GM23248 (cell line): Measurements from ENCODE around the gene AKT1S1. TPM values are rescaled to one million over a fixed set of nuclear protein-coding genes. Genes with fewer than 3 reads are reported as not detected.

Experiments
- DNase-seq: peaks from one replicate; pipeline ENCODE4 v3.0.0-alpha.2; 2015
- H2AFZ ChIP-seq: fragments of 200-600 bp; sonication (generic); 2 replicates; pipeline ENCODE4 v1.6.1; 2016; ENCODE audit warnings: antibody characterized with exemption
- H3F3A ChIP-seq: fragments of 200-600 bp; sonication (generic); 2 replicates; pipeline ENCODE4 v1.6.1; 2016; ENCODE audit warnings: mild to moderate bottlenecking, antibody characterized with exemption, mixed run types; ENCODE audit not compliant: insufficient read depth
- H3K27ac ChIP-seq: fragments of 200-600 bp; sonication (generic); 2 replicates; pipeline ENCODE4 v1.5.1; 2016; ENCODE audit warnings: mild to moderate bottlenecking
- H3K27me3 ChIP-seq: fragments of 200-600 bp; sonication (generic); replicated peaks from 2 replicates; pipeline ENCODE4 v1.6.1; 2016; ENCODE audit warnings: mild to moderate bottlenecking; ENCODE audit not compliant: insufficient read depth
- H3K36me3 ChIP-seq: fragments of 200-600 bp; sonication (generic); 2 replicates; pipeline ENCODE4 v1.6.1; 2016; ENCODE audit warnings: low read depth, mild to moderate bottlenecking
- H3K4me1 ChIP-seq: fragments of 200-600 bp; sonication (generic); 2 replicates; pipeline ENCODE4 v1.6.1; 2016; ENCODE audit warnings: mild to moderate bottlenecking; ENCODE audit not compliant: insufficient read depth
- H3K4me2 ChIP-seq: fragments of 200-600 bp; sonication (generic); one replicate; pipeline ENCODE4 v1.6.1; 2016; ENCODE audit warnings: mild to moderate bottlenecking; ENCODE audit not compliant: unreplicated experiment
- H3K4me3 ChIP-seq: fragments of 200-600 bp; sonication (generic); 2 replicates; pipeline ENCODE4 v1.5.1; 2016; ENCODE audit warnings: mild to moderate bottlenecking
- H3K79me2 ChIP-seq: fragments of 200-600 bp; sonication (generic); 2 replicates; pipeline ENCODE4 v1.6.1; 2016; ENCODE audit warnings: mild to moderate bottlenecking; ENCODE audit not compliant: insufficient read depth
- H3K9ac ChIP-seq: fragments of 200-600 bp; sonication (generic); 2 replicates; pipeline ENCODE4 v1.6.1; 2016; ENCODE audit warnings: mild to moderate bottlenecking
- H3K9me2 ChIP-seq: fragments of 200-600 bp; sonication (generic); 2 replicates; pipeline ENCODE4 v1.6.1; 2016; ENCODE audit warnings: mixed run types, mild to moderate bottlenecking, moderate library complexity; ENCODE audit not compliant: insufficient read depth
- H3K9me3 ChIP-seq: fragments of 200-600 bp; sonication (generic); one replicate; pipeline ENCODE4 v1.6.1; 2017; ENCODE audit warnings: low read depth
- H4K20me1 ChIP-seq: fragments of 200-600 bp; sonication (generic); 2 replicates; pipeline ENCODE4 v1.6.0; 2016; ENCODE audit not compliant: insufficient read depth
- EZH2 ChIP-seq: fragments of 200-600 bp; sonication (generic); IDR thresholded peaks from 2 replicates; pipeline ENCODE4 v1.6.1; 2018; ENCODE audit warnings: antibody characterized with exemption, mild to moderate bottlenecking; ENCODE audit not compliant: insufficient read depth, poor library complexity, severe bottlenecking
- EZH2phosphoT487 ChIP-seq: fragments of 200-600 bp; sonication (generic); IDR thresholded peaks from 2 replicates; pipeline ENCODE4 v1.6.1; 2018; ENCODE audit warnings: antibody characterized with exemption, moderate library complexity, mild to moderate bottlenecking, low read depth; ENCODE audit not compliant: insufficient read depth
- WGBS, 2 experiments: methylation state at CpG; one replicate each; pipeline ENCODE4 v1.1.6; 2015 to 2017; ENCODE audit warnings: low lambda C conversion rate in 2 of 2, low coverage in 1 of 2; ENCODE audit errors: missing lambda C conversion rate in 2 of 2; 5-methylcytosine and 5-hydroxymethylcytosine counted together
- in situ Hi-C: fragments of 300-500 bp; cut with MboI; formaldehyde crosslinking; loops from 2 replicates; pipeline ENCODE4 v1.15.0; 2020
- polyA plus RNA-seq: library from polyadenylated mRNA; unstranded; fragments of >200 nt; fragmentation: Nextera tagmentation; extraction: Ambion mirVana; gene quantifications from 2 replicates; pipeline ENCODE4 v1.2.1, GENCODE V29; 2016
- total RNA-seq: library from RNA; depleted of rRNA; stranded (reverse); fragments of >200 nt; shearing (Covaris generic); gene quantifications from 2 replicates; pipeline ENCODE4 v1.2.3, GENCODE V29; 2014

Gene AKT1S1
- total and polyA plus RNA-seq, 2 experiments from 2014 or later: 17.3 to 60.4 TPM

- H3K9ac ChIP-seq: no peak overlapping the region; the same call in 1 of the 2 replicates
- peak overlapping the region; percentile 99 for H3K4me3 ChIP-seq
- H4K20me1 ChIP-seq: no peaks in the 10 kb centered on the region; the same call in 1 of the 2 replicates
- in situ Hi-C loops: no loop called here
- no peak for DNase-seq
- no peaks in the 10 kb centered on the region for H3K36me3 ChIP-seq
- H3K27ac ChIP-seq: peak overlapping the region; percentile 99
- peaks cover 13% of the 10 kb centered on the region for H3K4me1 ChIP-seq
- WGBS, 2 experiments: 90 to 93% methylated on average over 15 of the region's 15 CpGs
- peaks cover 32% of the 10 kb centered on the region for H3F3A ChIP-seq
- no peaks in the 10 kb centered on the region for H3K9me2 ChIP-seq
- H3K79me2 ChIP-seq: peaks cover 39% of the 10 kb centered on the region
- H3K27me3 ChIP-seq: no peaks in the 10 kb centered on the region
- TF ChIP-seq EZH2 (no peak), EZH2phosphoT487 (no peak)
- peak overlapping the region; percentile 86 for H3K4me2 ChIP-seq
- 0 out of 2 replicates have a peak overlapping the region, but pooled peaks have one; percentile 84 for H2AFZ ChIP-seq
- H3K9me3 ChIP-seq: no peaks in the 10 kb centered on the region
Observed at GRCh38 chr19:49849433-49850220, 27.5 kb downstream of the AKT1S1 start.

DNA sequence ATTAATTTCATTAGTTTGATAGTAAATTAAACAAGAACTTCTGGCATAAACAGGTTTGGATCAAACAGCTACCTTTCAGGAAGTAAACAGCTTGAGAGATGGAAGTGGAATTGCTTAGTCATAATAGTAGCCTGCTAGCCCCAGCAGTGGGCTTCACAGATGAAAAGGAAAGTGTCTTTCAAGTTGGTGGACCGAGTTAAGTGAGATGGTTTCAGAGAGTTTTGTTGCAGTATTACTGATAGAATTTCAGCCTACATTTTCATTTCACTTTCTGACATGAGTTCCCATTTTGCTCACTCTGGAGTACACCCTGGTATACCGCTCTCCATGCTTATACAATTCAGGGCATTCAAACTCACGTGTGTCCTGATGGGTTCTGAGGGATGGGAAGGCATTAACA lies 28.2 kb downstream of the AKT1S1 start:
- H3K4me2 ChIP-seq: peak overlapping the region; percentile 21
- H3K4me3 ChIP-seq: no peak overlapping the region
- no peaks in the 10 kb centered on the region for H3K9me3 ChIP-seq
- H3F3A ChIP-seq: peaks cover 32% of the 10 kb centered on the region
- in situ Hi-C loops: no loop called here
- DNase-seq: no peak
- TF ChIP-seq EZH2phosphoT487: no peak
- TF ChIP-seq EZH2: no peak
- 95 to 99% methylated on average over 3 of the region's 3 CpGs for WGBS, 2 experiments
- peak overlapping the region; percentile 52 for H3K27ac ChIP-seq
- peaks cover 13% of the 10 kb centered on the region for H3K4me1 ChIP-seq
- no peaks in the 10 kb centered on the region for H3K27me3 ChIP-seq
- no peaks in the 10 kb centered on the region; the same call in 1 of the 2 replicates for H4K20me1 ChIP-seq
- no peak overlapping the region for H2AFZ ChIP-seq
- no peaks in the 10 kb centered on the region for H3K9me2 ChIP-seq
- H3K9ac ChIP-seq: no peak overlapping the region
- peaks cover 33% of the 10 kb centered on the region for H3K79me2 ChIP-seq
- H3K36me3 ChIP-seq: no peaks in the 10 kb centered on the region

- H3K36me3 ChIP-seq: no peaks in the 10 kb centered on the region
- no peaks in the 10 kb centered on the region for H3K9me2 ChIP-seq
- no peaks in the 10 kb centered on the region for H3K27me3 ChIP-seq
- WGBS, 2 experiments: 71 to 80% methylated on average over 10 of the region's 10 CpGs
- peaks cover 32% of the 10 kb centered on the region for H3F3A ChIP-seq
- TF ChIP-seq EZH2phosphoT487: no peak
- TF ChIP-seq EZH2: no peak
- H4K20me1 ChIP-seq: no peaks in the 10 kb centered on the region; the same call in 1 of the 2 replicates
- peak overlapping the region; percentile 52 for H3K27ac ChIP-seq
- H3K79me2 ChIP-seq: peaks cover 24% of the 10 kb centered on the region
- peaks cover 13% of the 10 kb centered on the region for H3K4me1 ChIP-seq
- H3K4me2 ChIP-seq: peak overlapping the region; percentile 21
- in situ Hi-C loops: no loop called here
- H2AFZ ChIP-seq: no peak overlapping the region
- H3K9ac ChIP-seq: 0 out of 2 replicates have a peak overlapping the region, but pooled peaks have one; percentile 19
- H3K9me3 ChIP-seq: no peaks in the 10 kb centered on the region
- DNase-seq: peak; percentile 86
- no peak overlapping the region for H3K4me3 ChIP-seq
Observed at GRCh38 chr19:49847731-49848696, 29.1 kb downstream of the AKT1S1 start.

- Histone ChIP-seq H3K4me3 (no peak overlapping the region), H3K27ac (no peak overlapping the region), H3K4me2 (no peak overlapping the region), H3F3A (peaks cover 29% of the 10 kb centered on the region), H4K20me1 (no peaks in the 10 kb centered on the region), H3K27me3 (no peaks in the 10 kb centered on the region), H3K4me1 (peaks cover 9% of the 10 kb centered on the region), H3K36me3 (no peaks in the 10 kb centered on the region), H2AFZ (no peak overlapping the region), H3K9ac (no peak overlapping the region), H3K9me3 (no peaks in the 10 kb centered on the region), H3K9me2 (no peaks in the 10 kb centered on the region), H3K79me2 (peaks cover 10% of the 10 kb centered on the region)
- no peak for DNase-seq
- 83 to 92% methylated on average over 5 of the region's 5 CpGs for WGBS, 2 experiments
- TF ChIP-seq EZH2 (no peak), EZH2phosphoT487 (no peak)
- in situ Hi-C loops: no loop called here
Observed at GRCh38 chr19:49846408-49846807, 30.7 kb downstream of the AKT1S1 start.
